Daoy (cell line): ENCODE results near the gene CIITA. TPM values are rescaled to one million over a fixed set of nuclear protein-coding genes. Genes with fewer than 3 reads are reported as not detected.
A peak's percentile ranks its signal among the peaks of the same experiment; 100 is the strongest.

ENCODE experiments used
- DNase-seq: peaks from one replicate; pipeline ENCODE4 v3.0.0-alpha.2; 2015; ENCODE audit warnings: low read depth
- total RNA-seq: library from RNA; depleted of rRNA; stranded (reverse); fragments of >200 nt; shearing (Covaris generic); gene quantifications from 2 replicates; pipeline ENCODE4 v1.2.3, GENCODE V29; 2014

Gene CIITA
- total RNA-seq, 1 experiment from 2014 or later: not detected

DNA sequence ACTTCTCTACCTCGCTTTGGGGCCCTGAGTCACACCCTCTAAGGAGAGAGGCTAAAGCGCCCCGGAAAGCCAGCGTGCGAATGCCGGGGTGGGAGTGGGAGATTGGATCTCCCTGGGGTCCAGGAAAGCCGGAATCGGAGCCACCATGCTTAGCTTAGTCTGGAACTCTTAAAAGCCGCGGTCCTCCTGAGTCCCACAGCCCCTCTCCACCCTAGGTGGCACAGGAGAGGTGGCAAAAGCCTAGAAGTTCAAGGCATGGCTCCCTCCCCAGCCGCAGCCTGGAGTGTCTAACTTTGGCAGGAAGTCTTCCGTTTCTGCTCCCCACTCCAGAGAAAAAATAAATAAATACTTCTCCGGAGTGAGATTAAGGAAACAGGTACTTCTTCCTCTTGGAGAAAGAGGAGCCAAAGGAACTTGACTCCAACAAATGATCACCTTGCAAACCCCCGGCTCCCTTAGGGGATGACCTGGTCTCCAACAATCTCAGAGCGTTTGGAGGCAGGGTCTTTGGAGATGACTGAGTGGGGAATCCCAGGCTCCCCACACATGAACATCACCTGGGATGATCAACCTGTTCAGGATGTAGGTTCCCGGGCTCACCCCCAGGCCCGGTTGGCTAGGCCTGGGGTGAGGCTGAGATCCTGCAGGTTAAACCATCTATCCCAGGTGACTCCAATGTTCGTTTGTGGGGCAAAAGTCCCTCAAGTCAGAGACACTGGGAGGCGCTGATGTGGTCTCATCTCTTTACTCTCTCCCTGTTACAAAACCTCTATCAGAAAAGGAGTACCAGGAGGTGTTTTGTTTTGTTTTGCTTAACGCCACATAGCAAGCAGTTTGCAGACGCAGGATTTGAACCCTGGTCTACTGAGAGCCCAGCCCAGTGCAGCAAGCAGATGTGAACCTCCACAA is 2.9 kb downstream of the CIITA start:
- no peak for DNase-seq

DNA sequence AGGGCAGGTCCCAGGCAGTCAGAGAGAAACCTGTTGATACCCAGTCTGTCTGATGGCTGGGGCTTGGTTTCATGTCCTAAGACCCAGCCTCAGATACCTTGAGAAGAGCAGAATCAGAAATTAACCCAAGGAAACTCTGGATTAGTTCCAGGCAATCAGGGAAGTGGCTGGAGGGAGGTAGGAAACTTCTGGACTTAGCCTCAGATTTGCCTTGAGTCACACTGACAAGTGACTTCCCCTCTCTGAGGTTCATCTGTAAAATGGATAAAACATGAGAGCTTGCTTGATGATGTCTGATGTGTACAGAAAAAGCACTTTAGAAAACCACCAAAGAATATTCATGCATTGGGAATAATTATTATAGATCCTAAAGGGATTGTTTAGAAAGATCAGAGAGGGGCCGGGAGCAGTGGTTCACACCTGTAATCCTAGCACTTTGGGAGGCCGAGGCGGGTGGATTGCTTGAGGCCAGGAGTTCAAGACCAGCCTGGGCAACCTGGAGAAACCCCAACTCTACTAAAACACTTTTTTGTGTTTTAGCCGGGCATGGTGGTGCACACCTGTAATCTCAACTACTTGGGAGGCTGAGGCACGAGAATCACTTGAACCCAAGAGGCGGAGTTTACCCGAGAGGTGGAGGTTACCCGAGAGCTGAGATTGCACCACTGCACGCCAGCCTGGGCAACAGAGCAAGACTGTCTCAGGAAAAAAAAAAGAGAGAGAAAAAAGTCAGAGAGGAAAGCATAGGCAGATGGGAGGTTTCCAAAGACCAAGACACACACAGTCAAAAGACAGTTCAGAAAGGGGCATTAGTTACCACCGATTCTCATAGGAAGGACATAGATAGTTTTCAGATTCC is 3.8 kb downstream of the CIITA start:
- no peak for DNase-seq

DNA sequence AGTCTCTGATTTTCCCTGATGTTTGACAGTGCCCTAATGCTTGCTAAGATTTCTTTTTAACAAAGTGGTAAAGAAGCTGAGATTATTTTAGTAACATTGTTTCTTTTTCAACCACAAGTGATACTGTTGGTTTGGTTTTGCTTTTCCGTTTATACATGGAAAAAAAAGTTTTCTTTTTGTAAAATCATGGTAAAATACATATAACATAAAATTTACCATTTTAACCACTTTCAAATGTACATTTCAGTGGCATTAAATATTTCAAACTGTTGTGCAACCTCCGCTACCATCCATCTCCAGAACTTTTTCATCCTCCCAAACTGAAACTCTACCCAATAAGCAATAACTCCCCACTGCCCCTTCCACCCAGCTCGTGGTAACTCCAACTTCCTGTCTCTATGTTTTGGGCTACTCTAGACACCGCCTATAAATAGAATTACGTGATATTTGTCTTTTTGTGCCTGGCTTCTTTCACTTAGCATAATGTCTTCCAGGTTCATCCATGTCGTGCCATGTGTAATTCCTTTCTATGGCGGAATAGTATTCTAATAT is 4.6 kb downstream of the CIITA start:
- DNase-seq: no peak

DNA sequence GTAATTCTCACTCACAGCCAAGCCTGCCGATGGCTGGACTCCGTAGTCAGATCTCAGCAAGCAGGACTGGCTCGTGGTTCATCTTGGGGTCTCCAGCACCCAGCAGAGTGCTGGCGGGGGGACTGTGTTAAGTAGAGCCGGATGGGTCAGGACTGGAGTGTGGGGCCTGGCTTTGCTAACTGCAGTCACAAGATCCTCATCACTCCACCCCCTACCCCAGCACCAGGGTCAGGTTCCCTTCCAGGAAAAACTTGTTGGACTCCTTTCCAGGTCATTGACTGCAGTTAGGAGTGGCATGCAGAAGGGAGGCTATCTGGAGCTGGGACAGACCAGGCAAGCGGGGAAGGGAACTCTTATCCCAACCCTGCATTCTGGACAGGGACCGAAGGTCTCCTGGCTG is 6.0 kb downstream of the CIITA start:
- no peak for DNase-seq

DNA sequence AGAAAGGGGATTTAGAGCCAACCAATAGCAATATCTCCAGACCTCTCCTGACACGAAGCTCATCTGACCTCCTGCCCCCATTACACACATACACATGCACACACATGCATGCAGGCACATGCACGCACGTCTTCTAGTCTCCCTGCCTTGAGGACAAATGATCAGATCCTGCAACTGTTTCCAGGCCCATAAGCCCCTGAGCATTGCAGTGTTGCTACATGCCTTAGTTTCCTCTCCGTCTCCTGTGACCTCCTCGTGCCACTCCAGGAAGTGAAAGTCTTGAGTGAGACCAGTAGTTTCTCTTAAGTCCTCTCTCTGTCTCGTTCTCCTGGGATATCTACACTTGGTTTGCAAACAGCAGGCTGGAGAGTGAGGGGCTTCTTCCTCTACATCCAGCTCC is 8.2 kb downstream of the CIITA start:
- no peak for DNase-seq

DNA sequence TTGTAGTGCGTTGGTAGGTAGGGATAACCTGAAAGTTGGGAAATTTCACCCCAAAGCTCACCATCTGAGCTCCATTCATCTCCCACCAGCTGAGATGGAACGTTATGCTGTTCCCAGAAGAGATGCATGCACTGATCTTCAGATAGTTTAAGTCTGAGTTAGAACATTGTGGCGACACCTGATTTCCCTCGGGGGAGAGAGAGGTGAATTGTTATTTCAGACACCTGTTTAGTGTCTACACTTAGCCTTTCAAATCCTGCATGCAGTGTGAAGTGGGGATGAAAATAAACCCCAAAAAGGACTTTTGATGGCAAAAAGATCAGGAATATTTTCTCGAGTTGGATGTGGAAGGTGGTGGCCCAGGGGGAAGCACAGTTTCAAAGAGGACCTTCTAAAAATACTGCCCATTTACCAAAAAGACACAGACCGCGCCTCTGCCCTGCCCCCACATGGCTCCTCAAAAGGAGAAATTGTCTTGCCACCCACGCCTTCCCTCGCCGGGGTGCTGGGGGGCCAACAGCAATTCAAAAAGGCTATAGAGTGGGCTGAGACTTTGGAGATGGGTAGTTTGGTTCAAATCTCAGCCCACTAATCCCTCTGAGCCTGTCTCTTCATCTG is 11.4 kb downstream of the CIITA start:
- DNase-seq: no peak

DNA sequence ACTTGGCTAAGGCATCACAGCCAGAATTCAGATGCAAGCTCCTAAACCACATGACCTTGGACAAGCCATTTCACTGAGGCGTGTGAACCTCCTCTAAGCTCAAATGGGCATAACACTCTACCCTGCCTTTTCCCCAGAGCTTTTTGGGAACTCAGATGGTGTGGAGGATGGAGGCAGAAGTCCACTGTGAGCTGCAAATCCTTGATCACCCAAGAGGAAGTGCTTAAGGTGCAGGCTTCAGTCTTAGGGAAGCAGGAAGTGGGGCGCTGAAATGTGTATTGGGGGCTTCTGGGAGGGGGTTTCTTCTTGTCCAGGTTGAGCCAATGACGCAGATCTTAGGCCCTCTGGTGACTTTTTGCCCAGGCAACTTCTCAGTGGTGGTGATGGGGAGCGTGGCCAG is 12.9 kb downstream of the CIITA start:
- DNase-seq: no peak

DNA sequence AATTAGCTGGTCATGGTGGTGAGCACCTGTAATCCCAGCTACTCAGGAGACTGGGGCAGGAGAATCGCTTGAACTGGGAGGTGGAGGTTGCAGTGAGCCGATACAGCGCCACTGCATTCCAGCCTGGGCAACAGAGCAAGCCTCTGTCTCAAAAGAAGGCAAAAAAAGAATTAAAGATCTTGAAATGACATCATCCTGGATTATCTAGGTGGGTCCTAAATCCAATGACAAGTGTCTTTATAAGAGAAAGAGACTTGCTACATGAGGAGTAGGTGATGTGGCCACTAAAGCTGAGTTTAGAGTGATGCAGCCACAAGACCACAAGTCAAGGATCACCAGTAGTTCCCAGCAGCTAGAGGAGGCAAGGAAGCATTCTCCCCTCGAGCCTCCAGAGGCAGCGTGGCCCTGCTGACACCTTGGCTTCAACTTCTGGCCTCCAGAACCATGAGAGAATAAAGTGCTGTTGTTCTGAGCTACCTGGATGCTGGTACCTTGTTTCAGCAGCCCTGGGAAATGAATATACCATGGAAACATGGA is 15.8 kb downstream of the CIITA start:
- no peak for DNase-seq

DNA sequence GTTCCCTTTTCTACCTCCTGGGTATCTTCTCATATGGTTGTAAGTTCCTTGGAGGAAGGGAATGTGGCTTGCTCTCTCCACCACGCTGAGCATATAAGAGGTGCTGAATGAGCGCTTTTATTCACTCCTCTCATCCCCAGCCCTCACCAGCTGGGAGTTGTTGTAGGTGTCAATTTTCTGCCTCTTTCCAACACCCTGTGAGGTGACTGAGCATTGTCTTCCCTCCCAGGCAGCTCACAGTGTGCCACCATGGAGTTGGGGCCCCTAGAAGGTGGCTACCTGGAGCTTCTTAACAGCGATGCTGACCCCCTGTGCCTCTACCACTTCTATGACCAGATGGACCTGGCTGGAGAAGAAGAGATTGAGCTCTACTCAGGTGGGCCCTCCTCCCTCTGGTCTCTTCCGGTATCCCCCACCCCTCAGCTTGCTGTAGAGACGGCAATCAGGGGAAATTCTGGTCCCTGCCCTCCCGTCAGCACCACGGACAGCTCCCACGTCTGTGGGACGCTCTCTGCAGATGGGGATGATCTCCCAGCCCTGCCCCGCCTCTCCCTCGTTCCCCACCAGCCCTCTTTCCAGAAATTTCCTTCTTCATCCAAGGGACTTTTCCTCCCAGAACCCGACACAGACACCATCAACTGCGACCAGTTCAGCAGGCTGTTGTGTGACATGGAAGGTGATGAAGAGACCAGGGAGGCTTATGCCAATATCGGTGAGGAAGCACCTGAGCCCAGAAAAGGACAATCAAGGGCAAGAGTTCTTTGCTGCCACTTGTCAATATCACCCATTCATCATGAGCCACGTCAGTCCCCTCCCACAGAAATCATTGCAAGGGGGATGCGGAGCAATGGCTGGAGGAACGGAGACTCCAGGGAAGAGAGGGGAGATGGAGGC is 18.3 kb downstream of the CIITA start:
- DNase-seq: peak; percentile 42

DNA sequence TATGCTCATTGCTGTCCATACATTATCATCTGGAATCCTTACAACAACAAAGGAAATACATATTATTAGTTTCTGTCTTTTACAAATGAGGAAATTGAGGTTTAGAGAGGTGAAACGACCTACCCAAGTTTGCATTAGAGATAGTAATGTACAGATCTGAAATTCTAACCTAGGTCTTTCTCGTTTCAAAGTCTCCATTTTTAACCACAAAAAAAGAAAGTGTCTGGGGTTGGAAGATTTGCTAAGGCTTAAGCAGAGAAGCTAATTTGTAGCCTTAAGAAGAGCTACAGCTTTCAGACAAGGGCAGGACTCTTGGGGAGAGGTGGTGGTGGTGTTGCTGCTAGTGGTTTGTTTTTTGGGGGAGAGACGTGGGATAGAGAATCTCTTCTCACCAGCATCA is 19.2 kb downstream of the CIITA start:
- DNase-seq: no peak

DNA sequence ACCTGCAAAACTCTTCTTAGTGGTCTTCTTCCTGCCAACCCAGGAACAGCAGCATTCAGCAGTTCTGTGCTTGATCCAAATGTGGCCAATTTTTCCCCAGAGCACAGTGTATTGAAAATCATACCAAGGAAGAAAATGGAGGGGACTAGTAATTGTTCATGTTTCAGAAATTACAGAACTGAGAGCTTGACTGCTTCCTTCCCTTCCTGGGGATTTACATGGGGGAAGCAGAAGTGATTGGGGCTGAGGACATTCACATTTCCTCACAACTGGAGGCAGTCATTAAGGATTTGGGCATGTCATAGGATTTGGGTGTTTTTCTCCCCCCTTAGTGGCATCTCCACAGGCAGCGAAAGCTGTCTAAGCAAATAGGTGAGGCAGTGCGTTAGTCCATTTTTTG is 19.7 kb downstream of the CIITA start:
- DNase-seq: no peak

DNA sequence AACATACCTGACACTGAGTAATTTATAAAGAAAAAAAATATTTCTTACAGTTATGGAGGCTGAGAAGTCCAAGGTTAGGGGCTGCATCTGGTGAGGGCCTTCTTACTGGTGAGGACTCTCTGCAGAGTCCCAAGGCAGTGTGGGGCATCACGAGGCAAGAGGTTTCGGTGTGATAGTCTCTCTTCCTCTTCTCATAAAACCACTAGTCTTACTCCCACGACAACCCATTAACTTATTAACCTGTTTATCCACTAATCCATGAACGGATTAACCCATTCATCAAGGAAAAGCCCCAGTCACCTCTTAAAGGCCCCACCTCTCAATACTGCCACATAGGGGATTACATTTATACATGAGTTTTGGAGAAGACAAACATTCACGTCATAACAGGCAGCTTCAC is 20.1 kb downstream of the CIITA start:
- DNase-seq: no peak

DNA sequence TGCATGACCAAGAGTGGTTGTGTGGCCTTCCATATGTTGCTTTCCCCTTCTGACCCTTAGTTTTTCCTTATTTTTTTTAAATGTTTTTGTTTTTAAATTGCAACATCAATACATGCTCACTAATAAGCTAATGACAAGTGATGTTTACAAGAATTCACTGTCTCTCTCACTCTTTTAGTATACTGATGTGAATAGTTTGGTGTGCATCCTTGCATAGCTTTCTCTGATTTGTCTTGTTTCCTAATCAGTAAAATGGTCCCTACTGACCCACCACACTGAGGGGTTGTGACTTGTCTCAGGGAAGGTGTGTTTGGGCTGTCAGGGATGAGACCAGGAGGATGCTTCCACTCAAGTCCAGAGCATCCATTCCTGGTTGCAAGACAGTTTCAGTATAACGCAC is 26.0 kb downstream of the CIITA start:
- DNase-seq: no peak

DNA sequence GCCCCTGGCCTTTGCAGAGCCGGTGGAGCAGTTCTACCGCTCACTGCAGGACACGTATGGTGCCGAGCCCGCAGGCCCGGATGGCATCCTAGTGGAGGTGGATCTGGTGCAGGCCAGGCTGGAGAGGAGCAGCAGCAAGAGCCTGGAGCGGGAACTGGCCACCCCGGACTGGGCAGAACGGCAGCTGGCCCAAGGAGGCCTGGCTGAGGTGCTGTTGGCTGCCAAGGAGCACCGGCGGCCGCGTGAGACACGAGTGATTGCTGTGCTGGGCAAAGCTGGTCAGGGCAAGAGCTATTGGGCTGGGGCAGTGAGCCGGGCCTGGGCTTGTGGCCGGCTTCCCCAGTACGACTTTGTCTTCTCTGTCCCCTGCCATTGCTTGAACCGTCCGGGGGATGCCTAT is 29.5 kb downstream of the CIITA start:
- no peak for DNase-seq

DNA sequence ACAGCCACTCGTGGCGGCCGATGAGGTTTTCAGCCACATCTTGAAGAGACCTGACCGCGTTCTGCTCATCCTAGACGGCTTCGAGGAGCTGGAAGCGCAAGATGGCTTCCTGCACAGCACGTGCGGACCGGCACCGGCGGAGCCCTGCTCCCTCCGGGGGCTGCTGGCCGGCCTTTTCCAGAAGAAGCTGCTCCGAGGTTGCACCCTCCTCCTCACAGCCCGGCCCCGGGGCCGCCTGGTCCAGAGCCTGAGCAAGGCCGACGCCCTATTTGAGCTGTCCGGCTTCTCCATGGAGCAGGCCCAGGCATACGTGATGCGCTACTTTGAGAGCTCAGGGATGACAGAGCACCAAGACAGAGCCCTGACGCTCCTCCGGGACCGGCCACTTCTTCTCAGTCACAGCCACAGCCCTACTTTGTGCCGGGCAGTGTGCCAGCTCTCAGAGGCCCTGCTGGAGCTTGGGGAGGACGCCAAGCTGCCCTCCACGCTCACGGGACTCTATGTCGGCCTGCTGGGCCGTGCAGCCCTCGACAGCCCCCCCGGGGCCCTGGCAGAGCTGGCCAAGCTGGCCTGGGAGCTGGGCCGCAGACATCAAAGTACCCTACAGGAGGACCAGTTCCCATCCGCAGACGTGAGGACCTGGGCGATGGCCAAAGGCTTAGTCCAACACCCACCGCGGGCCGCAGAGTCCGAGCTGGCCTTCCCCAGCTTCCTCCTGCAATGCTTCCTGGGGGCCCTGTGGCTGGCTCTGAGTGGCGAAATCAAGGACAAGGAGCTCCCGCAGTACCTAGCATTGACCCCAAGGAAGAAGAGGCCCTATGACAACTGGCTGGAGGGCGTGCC is 30.1 kb downstream of the CIITA start:
- DNase-seq: no peak

DNA sequence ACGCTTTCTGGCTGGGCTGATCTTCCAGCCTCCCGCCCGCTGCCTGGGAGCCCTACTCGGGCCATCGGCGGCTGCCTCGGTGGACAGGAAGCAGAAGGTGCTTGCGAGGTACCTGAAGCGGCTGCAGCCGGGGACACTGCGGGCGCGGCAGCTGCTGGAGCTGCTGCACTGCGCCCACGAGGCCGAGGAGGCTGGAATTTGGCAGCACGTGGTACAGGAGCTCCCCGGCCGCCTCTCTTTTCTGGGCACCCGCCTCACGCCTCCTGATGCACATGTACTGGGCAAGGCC is 30.7 kb downstream of the CIITA start:
- DNase-seq: no peak

DNA sequence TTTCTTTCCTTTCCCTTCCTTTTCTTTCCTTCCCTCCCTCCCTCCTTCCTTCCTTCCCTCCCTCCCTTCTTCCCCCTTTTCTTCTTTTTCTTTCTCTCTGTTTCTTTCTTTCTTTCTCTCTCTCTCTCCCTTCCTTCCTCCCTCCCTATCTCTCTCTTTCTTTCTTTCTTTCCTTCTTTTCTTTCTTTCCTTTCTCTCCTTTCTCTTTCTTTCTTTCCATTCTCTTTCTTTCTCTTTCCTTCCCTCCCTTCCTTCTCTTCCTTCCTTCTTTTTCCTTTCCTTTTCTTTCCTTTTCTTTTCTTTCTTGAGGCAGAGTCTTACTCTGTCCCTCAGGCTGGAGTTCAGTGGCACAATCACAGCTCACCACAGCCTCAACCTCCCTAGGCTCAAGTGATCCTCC is 34.3 kb downstream of the CIITA start:
- no peak for DNase-seq

DNA sequence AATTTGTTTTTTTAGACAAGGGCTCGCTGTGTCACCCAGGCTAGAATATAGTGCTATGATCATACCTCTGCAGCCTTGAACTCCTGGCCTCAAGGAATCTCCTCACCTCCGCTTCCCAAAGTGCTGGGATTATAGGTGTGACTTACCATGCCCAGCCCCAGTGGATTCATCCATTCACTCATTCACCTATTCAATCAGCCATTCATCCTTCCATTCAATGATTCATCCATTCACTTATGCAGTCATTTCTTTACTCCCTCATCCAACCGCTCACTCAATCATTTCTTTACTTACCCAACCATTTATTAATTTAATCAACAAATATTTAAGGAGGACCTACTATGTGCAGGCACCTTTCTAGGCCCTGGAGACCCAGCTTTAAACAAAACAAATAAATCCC is 39.5 kb downstream of the CIITA start:
- no peak for DNase-seq

DNA sequence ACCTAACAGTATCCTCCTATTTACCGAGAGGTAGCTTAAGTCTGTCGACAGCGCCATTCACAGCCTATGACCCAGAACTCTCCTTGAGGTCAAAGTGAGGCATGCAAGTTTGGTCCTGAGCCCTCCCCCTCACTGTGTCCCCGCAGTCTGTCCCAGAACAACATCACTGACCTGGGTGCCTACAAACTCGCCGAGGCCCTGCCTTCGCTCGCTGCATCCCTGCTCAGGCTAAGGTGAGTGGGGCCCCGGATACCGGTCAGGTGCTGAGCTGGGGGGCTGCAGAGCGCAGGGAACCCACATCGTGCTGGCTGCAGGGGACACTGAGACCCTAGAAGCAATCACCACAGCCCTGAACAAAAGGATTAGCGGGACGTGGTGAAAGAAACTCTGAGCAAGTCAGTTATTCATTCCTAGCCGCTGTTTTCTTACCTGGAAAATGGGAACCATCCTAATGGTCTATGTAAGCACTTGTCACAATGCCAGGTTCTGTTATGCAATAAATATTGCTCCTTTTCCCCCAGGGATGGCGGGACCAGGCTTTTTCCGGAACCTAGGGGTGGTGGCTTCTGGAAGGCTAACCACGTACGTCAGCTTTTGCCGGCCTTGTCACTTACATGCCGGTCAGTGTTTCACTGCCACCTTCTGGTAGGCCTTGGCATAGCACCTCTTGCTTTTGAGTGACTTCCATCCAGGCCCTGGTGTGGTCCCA is 41.4 kb downstream of the CIITA start:
- peak; percentile 86 for DNase-seq

DNA sequence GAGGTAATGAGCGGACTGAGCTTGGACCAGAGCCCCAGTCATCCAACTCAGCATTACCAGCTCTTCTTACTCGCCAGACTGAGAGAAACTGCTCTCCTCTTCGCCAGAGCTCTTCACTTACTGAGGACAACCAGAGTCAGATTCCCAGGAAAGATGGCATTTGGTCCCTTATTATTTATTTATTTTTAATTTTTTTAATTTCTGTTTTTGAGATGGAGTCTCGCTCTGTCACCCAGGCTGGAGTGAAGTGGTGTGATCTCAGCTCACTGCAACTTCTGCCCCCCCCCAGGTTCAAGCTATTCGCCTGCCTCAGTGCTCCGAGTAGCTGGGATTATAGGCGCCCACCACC is 42.0 kb downstream of the CIITA start:
- no peak for DNase-seq
